GM19193 (cell line): ENCODE results near the gene TRIM7.

Experiments used
- POLR2A ChIP-seq: IDR thresholded peaks from 4 replicates; pipeline ENCODE4 v1.6.1; 2011; ENCODE audit not compliant: insufficient read depth, insufficient read length; ENCODE audit errors: extremely low read depth

Gene TRIM7

DNA sequence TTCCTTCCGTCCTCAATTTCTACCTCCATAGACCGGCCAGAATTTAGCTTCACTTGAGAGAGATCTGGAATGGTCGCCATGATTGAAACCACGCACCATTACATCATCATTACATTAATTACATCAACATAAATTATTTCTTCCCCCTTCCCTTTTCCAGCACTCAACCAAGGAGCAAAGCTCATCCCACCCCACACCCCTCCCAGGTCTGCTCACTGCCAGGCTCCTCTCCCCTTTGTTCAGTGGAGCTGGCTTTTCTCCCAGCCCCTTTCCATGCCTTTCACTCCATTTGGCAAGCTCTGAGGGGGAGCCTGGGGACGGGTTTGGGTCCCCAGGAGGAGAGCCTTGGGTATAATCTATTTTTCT, 30.3 kb upstream of the TRIM7 start:
- no peak for TF ChIP-seq POLR2A

DNA sequence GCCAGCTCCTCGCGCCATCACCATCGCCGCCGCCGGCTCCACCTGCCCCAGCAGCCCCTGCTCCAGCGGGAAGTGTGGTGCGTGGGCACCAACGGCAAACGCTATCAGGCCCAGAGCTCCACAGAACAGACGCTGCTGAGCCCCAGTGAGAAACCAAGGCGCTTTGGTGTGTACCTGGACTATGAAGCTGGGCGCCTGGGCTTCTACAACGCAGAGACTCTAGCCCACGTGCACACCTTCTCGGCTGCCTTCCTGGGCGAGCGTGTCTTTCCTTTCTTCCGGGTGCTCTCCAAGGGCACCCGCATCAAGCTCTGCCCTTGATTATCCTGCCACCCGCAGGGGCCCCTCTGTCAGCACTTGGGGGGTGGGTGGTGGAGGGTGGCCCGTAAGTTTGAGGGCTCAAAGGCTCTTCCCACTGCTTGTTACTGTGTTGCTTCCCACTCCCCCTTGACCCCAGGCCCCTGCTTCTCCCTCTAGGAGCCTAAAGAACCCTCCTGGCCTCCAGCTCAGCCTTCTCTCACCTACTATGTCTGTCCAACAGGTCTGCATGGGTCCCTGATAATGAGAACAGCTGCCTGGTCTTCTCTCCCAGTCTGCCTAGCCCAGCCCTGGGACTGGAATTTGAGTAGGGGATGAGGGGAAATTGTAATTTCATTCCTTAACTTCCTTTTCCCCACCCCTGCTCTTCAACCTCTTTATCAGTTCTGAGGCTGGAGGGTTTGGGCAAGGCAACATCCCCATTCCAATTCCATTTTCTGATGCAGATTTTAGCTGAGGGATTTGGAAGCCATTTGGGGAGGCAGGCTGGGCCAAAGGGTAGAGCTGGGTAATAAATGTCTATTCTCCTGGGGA, 29.7 kb upstream of the TRIM7 start:
- TF ChIP-seq POLR2A, result peak; percentile 38

DNA sequence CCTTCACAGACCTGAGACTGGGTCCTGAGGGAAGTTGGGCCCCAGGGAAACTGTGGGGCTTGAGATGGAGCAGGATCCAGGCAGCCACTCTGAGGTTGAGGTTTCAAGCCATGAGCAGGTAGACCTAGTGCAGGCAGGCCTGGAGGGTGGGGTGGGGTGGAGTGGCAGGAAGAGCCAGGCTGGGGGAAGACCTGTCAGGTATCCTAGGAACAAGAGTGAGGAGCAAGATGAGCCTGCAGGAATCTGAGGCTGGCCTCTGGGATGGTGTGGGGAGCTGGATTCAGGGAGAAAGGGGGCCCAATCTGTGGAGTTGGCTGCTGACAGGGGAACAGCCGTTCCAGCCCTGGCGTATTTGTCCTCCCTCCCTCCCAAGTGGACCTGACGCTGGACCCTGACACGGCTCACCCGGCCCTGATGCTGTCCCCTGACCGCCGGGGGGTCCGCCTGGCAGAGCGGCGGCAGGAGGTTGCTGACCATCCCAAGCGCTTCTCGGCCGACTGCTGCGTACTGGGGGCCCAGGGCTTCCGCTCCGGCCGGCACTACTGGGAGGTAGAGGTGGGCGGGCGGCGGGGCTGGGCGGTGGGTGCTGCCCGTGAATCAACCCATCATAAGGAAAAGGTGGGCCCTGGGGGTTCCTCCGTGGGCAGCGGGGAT, 28.9 kb upstream of the TRIM7 start:
- TF ChIP-seq POLR2A, result peak; percentile 1

DNA sequence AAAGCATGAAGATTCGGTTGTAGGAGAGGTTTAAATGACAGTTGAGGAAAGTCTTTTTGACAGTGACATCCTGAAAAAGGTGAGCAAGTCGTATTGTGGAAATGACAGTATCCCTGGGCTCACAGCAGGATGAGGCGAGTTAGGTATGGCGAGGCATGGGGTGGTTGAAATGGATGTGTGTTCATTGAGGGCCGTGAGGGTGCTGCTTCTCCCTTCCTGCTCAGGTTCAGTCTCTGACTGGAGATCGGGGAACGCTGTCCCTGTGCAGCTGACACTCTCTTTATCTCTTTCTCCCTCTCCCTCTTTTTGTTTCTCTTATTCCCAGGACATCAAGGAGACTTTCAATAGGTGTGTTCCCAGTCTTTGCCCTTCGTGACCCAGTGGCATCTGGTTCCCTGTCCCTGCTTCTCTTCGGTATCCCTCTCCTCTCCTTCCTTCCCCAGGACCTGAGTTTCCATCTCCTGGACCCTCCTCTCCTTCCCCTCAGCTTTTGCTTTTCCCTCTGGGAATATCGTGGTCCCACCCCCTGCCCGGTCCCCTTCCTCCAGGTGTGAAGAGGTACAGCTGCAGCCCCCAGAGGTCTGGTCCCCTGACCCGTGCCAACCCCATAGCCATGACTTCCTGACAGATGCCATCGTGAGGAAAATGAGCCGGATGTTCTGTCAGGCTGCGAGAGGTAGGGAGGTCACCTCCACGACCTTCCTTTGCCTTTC, 28.2 kb upstream of the TRIM7 start:
- TF ChIP-seq POLR2A, result no peak

DNA sequence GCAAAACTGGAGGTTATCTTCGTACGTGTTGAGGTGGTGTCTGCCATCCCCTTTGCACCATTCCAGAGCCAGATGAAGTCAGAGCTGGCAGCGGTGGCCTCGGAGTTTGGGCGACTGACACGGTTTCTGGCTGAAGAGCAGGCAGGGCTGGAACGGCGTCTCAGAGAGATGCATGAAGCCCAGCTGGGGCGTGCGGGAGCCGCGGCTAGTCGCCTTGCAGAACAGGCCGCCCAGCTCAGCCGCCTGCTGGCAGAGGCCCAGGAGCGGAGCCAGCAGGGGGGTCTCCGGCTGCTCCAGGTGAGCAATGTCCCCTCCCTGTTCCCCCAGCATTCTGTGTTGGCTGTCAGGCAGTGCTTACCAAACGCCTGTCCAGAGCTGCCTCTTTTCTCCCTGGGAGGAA, 27.6 kb upstream of the TRIM7 start:
- no peak for TF ChIP-seq POLR2A

DNA sequence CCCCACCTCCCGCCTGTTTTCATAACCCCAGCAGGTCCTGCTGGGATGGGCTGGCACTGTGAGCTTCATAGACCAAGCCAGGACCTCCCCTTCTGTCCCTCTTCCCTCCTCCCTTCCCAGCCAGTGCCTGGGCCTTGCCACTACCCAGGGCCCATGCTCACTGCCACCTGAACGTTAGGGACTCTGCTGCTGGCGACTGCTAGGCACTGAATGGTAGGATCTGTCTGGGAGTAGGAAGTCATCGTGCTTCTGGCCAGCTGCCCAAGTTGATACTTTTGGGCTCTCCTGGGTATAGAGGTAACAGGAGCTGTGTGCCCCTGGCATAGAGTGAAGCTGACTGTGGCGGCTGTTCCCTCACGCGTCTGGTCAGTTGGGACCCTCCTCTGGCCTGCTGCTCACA, 26.4 kb upstream of the TRIM7 start:
- TF ChIP-seq POLR2A, result no peak

DNA sequence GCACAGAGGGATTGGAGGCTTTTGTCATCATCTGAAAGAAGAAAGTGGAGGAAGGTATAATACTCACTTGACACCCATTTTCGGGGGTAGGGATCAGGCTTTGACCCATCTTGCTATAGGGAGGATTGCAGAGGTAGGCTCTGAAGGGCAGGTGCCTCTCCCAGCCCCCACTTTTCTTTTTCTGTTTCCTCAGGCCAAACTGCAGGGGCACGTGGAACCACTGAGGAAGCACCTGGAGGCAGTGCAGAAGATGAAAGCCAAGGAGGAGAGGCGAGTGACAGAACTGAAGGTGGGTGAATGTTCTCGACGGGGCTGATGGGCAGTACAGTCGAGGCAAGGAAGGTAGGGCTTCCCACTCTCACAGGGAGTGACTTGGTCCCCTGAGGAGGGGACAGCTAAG, 25.6 kb upstream of the TRIM7 start:
- TF ChIP-seq POLR2A, result no peak

DNA sequence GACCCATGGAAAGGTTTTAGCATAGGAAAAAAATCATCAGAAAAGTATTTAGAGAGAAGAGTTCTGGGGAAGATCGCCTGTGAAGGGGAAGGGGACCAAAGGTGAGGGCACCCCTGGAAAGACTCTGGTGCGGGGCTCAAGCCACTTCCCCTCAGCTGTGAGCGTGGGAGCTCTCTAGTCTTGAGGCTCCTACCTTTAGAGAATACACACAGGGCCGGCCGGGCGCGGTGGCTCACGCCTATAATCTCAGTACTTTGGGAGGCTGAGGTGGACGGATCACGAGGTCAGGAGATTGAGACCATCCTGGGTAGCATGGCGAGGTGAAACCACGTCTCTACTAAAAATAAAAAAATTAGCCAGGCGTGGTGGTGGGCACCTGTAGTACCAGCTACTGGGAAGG, 25.0 kb upstream of the TRIM7 start:
- no peak for TF ChIP-seq POLR2A

DNA sequence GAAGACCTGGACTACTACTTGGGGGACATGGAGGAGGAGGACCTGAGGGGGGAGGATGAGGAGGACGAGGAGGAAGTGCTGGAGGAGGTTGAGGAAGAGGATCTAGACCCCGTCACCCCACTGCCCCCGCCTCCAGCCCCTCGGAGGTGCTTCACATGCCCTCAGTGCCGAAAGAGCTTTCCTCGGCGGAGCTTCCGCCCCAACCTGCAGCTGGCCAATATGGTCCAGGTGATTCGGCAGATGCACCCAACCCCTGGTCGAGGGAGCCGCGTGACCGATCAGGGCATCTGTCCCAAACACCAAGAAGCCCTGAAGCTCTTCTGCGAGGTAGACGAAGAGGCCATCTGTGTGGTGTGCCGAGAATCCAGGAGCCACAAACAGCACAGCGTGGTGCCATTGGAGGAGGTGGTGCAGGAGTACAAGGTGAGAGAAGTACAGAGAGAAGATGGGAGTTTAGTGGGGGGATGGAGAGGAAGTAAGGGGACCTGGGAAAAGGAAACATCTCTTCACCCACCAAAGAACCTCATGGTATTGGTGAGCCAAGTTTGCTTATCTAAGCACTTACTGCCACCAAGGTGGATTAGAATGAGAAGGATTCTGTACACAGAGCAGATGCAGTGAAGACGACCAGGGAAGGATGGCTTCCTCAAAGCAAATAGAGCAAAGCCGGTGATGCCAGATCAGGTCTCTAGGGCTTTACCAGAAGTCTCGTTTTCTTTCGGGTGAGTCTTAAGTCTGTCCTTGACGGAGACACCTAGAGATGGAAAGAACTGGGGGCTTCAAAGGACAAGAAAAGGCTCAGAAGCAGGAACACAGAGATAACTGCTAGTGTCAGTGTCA, 19.6 kb upstream of the TRIM7 start:
- TF ChIP-seq POLR2A, result no peak

DNA sequence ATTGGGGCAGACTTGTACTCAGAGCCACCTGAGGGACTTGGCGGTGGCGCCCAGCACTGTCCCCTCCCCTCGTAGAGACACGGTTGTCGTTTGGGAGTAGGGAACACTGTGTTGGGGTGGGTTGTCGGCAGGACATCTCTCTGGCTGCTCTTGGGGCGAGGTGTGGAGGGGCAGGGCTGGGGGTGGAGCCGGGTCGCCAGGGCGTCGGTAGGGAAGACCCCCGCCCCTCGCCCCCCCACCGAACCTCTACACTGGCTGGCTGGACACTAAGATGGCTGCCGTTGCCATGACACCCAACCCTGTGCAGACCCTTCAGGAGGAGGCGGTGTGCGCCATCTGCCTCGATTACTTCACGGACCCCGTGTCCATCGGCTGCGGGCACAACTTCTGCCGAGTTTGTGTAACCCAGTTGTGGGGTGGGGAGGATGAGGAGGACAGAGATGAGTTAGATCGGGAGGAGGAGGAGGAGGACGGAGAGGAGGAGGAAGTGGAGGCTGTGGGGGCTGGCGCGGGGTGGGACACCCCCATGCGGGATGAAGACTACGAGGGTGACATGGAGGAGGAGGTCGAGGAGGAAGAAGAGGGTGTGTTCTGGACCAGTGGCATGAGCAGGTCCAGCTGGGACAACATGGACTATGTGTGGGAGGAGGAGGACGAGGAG, 18.9 kb upstream of the TRIM7 start:
- no peak for TF ChIP-seq POLR2A

DNA sequence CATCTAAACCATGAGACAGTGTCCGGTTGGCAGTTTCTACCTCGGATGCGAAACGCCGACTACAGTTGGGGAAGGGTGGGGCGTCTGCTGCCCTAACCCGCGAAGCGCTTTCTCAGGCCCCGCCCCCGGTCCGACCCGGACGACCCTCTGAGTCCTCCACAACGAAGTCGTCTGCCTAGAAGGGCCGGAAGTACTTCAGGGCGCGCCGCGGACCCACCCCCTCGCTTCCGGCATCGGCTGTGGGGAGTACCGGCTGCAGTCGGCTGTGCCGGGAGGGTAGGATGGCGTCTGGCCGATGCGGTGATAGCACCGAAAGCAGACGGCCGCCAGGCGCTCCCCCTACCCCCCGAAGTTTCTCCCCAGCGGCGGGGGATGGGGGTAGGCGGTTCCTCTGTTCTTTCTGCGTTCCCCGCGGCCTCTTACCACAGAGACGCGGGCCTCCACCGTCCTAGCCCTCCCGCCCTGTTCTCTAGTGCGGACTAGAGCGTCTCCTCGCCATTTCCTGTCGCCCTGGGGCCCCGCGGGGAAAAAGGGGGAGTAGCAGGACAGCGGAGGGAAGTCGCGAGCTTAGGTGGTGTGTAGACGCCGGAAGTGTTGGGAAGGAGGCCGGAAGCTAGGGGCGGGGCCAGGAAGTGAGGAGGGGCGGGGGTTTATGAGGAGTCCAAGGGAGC, 18.2 kb upstream of the TRIM7 start, which contains the start of gene TRIM41:
Gene TRIM41 (plus strand): TSS at position 224 of the 671 bp plus-strand sequence. CDS start 719 bp downstream, outside the sequence.
- peak; percentile 96 for TF ChIP-seq POLR2A

DNA sequence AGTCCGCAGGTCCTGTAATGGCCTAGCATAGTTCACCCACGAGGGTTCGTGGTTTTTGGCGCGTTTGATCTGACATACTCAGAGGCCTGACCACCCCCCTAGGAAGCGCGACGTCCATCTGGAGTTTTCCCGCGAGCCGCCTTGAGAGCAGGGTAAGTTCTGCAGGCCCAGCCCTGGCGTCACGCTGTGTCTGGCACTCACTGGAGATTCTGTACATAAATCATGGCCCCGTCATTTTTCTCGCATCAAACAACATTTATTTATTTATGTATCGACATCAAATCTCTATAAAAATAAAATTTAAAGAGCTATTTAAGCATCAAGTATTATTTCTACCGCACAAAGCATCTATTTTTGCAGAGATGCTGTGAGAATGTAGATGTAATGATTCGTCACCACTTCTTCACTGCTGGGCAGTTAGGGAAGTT, 17.6 kb upstream of the TRIM7 start:
- TF ChIP-seq POLR2A, result no peak

DNA sequence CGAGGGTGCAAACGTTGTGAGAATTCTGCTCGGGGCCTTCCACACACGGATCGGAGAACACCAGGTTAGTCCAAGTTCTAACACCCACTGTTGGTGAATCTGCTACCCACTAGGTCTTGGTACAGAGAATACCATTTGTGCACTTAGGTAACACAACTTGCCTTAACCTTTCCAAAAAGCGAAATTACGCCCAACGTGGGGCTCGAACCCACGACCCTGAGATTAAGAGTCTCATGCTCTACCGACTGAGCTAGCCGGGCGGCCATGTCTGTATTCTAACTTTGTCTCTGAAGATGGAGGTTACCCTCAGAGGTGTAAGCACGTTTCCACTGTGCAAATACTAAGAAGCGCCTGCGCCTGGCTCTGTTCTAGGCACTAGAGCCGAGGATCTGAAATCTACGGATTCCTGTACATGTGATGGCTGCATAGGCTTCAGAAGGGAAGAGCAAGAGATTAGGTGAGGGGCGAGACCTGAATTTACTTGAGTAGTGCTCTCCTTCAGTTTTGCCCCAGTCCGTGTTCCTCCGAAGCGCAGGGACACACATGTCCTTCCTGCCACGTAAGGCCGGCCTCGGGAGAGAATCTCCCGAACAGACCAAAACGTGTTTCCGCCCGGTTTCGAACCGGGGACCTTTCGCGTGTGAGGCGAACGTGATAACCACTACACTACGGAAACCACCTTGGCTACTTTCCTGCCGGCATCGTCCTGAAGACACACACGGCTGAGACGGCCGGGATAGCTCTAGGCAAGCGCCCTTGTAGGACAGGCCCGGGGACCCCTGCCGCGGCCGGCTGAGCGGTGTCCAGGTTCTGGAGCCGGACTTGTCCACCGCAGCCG, 17.0 kb upstream of the TRIM7 start:
- TF ChIP-seq POLR2A, result peak; percentile 38
